Globus pallidus (tissue), 1 donor: ENCODE data around the gene ELL.

Experiments
- DNase-seq: peaks from one replicate; pipeline ENCODE4 v3.0.0-alpha.2; 2015; ENCODE audit warnings: low spot score

The ELL gene

DNA sequence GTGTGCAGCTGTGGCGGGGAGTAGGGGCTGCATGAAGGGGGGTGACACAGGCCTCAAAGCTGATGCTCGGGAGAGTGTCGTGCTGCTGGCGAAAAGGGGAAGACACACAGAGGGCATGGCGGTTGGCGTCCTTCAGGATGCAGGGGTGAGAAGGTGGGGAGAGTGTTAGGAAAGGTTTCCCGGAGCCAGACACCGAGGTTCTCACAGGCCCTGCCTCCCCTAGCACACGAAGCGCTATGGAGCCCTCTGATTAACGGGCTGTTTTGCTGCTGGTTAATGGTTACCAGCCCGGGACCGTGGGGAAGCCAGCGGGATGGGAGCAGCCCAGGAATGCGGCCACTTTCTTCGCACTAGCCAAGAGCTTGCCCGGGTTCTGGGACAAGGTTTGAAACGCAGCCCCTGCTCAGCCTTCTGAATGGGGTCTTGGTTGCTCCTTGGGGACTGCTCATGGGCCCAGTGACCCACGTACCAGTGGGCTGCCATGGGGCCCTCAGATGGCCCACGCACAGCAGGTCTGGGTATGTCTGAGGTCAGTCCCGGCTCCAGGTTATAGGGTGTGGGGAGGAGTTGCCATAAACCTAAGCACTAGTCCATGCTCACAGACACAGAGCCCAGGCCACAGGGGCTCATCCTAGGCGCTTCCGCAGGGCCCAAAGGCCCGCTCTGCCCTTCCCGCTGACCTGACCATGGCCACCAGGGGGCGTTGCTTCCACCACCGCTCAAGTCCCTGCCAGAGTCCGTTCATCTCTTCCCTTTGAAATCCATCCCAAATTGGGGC, 52.6 kb downstream of the ELL start:
- peak; percentile 51 for DNase-seq

DNA sequence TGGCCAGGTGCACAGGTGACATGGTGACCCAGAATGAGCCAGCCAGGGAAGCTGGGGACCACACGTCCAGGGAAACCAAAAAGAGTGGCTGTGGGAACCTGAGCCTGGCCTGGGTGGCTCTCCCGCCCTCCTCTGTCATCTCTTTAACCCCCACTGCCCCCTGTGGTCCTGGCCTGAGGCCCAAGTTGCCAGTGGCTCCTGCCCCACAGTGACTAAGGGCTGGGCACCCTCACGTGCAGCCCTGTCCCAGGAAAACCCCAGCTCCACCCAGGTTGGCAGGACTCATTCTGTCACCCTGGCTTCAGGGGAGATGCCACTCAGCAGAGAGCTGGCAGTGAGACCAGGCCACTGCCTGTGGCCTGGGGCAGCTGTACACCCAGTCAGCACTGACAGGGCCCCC, 53.4 kb downstream of the ELL start:
- no peak for DNase-seq

DNA sequence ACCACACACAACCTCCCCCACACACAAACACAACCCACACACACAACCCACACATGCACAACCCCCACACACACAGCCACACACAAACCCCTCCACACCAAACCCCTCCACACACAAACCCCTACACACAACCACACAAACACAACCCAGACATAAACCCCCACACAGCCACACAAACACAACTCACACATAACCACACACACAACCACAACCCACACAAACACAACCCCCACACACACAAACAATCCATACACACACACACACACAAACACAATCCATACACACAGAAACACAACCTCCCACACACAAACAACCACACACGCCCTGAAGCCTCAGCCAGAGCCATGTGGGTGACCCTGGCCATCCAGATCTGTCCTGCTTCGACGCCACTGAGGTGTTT, 53.9 kb downstream of the ELL start:
- no peak for DNase-seq

DNA sequence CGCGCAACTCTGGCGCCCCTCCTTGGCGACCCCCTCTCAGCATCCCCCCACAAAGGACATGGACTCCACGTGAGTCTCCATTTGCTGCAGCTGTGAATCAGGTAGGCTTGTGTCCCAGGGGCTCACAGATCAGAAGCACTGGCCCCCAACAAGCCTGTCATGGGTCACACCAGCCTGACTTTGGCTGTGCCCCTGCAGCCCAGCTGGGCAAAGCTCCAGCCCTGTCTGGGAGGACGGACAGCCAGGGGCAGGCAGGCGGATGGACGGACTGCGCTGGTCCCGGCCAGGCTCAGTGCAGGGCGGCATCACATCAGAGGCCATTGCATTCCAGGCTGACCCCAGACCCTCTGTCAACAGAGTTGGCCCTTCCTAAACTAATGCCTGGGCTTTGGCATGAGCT, 55.5 kb downstream of the ELL start:
- no peak for DNase-seq

DNA sequence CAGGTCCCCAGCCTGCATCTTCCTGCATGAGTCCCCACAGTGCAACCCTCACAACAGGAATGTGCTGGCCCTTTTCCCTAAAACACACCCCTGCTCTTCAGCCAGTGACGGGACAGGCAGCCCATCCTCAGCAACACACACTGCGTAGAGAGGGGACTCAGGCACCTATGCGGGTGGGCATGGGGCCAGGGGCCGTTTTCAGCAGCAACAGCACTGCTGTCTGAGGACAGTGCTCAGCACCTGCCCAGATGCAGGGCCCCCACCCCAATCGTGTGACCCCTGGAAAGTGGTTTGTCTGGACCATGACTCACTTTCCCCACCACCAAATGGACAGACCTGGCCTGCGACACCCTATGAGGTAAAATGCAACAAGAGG, 55.9 kb downstream of the ELL start:
- no peak for DNase-seq

DNA sequence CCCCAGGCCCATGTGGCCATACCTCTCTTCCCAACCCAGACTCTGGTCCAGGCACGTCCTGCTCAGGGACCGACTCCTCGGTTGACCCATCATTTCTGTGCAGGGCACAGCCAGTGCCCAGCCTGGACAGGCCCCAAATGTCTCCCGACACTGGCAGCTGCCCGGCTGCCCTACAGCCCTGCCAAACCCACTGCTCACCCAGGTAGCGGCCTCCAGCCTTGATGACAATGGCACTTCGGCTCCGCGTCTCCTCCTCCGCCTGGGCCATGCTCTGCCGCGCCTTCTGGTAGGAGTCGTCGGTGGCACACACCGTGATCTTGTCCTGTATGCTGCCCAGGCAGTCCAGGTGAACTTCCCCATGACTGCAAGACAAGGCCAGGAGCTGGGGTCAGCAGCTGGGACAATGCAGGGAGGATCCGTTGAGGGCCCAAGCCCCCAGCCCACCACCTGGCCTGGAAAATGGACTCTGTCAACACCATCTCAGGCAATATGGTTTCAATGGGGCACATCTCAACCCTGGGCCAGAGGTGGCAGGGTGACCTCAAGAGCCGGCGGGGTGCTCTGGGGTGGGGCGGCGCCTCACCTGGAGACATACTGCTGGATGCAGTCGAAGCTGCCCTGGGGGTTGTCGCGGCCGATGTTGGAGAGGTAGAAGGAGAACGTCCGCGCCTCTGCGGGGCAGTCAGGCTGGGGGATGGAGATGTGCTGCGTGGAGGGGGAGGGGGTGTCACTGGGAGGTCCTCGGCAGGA, 56.5 kb downstream of the ELL start:
- DNase-seq: no peak

DNA sequence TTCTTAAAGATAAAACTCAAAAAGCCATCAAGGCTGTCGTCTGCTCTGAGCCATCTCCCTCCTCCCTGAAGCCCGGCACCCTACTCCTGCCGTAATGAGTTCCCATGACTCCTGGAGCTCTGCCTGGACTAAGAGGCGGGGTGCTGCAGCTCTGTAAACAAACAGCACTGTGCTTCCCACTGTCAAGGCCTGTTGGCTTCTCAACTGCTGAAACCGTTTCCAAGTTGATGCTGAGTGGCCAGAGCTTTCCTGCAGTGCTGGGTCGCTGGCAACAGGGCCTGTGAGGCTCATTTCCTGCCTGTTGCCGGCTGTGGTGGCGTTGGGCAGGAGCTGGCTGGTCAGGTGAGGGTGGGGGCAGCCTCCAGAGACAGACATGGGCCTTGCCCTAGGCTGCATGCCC, 57.2 kb downstream of the ELL start:
- DNase-seq: peak; percentile 97

DNA sequence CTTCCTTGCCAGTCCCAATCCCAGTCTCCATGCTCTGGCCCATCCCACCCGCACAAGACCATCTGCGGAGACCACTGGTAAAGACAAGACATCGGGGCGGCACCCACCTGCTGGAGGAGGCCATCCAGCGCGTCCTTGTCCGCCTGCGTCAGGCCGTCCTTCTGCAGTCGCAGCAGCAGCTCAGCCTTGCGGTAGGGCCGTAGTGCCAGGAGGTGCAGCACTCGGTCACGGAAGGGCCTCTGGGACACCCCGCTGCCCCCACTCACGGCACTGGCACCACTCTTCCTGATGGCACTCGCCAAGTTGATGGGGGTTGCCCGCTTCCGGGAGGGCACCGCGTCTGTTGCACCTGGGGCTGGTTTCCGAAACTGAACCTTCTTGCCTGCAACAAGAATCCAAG, 60.4 kb downstream of the ELL start:
- no peak for DNase-seq

DNA sequence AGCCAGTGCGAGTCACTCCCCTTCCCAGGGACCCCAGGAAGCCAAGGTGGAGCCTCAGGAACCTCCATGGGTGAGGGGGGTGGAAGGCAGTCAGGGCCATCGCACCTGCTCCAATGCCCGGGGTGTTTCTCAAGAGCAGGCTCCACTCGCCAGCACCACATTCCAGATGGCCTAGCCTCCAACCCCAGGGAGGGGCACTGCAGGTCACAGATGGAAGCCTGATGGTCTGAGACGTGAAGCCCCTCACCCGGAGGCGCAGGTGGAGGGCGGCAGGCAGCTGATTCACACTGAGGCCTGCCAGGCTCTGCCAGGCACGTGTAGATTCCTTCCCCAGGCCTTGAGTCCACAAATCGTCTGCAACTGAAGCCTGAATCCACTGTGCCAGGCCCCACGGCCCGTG, 61.0 kb downstream of the ELL start:
- no peak for DNase-seq

DNA sequence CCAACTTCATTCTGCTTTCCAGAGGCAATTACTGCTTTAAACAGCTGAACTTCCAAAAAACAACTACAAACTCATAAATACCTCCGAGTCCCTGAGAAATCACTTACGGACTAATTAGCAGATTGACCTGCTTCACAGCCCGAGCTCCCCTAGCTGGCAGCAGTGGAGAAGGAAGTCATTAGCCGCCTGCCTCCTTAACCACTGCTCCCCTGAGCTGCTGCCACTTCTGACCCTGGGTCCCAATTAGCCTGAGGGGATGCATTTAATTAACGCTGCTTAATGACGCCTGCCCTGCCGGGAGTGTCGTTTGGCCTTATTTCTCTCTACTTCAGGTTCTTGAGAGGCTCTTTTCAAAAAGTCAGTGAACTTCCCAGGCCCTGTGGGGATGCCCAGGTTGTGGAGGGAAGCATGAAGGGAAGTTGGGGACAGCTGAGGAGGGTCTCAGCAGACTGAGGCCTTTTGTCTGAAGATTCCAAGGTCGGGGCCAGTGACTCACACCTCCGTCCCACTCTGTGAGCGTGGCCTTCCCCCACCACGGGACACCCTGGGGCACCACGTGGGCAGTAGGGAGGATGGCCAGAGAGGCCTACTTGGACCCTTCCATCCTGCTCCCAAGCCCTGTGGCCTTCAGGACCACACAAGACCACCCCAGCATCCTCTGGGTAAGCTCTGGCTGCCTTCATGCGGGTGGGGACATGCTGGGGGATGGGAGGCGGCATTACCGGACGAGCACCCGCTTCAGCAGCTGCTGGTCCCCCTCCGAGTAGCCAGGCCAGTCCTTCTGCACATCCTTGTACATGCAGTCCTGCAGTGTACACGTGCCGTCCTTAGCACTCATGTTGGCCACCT, 64.2 kb downstream of the ELL start:
- DNase-seq: no peak

DNA sequence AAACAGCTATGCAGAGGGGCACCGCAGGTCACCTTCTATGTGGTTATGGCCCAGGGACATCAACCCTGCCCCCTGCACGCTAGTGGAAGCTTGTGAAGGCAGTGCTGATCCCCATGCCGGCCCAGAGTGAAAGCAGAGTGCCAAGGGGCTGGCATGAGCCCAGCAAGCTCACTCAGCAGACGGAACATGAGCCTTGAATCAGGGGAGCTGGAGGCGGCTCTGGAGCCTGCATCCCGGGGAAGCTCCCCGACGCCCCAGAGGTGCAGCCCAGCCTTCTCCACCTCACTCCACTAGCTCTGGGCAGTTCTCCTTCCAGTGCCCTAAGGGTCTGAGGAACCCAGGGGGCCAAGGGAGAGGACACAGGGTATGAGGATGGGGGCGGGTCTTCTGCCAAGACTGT, 64.9 kb downstream of the ELL start:
- DNase-seq: peak; percentile 65

DNA sequence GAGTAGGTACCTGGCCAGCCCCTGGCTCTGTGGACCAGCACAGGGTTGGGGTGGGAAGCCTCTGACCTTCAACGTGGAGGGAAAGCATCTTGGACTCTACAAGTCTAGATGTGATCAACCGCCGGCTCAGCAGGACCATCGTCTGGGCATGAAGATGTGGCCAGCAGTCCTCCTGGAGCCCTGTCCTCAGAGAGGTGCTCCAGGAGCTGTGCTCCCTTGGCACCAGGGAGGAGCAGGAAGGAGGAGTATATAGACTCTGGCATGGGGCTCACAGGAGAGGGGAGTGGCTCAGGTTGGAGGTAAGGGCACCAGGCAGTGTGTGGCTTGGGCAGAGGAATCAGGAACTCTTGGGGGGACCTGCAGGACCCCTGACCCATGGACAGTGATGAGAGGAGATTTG, 65.6 kb downstream of the ELL start:
- no peak for DNase-seq

DNA sequence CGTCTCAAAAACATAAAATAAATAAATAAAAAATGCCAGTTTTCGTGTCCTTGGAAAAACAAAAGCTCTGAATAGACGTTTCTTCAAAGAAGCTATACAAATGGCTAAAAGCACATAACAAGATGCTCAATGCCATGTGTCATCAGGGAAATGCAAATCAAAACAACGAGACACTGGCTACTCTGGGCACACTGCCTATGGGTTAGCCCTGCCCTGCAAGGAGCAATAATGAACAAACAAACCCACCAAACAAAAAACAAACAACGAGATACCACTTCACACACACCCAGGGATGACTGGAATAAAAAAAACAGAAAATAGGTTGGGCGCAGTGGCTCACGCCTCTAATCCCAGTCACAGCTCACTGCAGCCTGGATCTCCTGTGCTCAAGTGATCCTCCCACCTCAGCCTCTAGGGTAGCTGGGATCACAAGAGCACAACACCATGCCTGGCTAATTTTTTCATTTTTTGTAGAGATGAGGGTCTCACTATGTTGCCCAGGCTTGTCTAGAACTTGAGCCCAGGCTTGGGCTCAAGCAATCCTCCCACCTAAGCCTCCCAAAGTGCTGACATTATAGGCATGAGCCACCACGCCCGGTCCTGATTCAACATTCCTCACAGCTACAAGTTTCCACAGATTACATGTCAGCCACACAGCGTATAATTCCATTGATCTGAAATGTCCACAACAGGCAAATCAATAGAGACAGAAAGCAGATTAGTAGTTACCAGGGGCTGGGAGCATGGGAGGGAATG, 68.4 kb downstream of the ELL start:
- peak; percentile 62 for DNase-seq

DNA sequence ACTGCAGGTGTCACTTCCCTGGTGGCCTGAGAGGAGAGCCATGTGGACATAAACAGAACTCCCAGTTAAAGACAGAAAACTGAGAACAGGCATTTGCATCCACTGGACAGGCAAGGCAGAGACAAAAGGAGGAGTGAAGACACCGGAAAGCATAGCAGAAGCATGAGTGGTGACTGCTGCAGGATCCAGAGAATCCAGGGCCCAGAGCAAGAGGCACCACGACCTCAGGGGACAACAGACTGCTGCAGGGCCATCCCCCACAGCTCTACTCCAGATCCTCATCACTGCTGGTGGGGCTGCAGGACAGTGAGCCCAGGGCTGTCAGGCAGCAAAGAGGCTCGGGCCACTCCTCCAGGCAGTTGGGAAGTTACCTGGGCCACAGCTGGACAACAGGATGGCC, 69.5 kb downstream of the ELL start:
- no peak for DNase-seq

DNA sequence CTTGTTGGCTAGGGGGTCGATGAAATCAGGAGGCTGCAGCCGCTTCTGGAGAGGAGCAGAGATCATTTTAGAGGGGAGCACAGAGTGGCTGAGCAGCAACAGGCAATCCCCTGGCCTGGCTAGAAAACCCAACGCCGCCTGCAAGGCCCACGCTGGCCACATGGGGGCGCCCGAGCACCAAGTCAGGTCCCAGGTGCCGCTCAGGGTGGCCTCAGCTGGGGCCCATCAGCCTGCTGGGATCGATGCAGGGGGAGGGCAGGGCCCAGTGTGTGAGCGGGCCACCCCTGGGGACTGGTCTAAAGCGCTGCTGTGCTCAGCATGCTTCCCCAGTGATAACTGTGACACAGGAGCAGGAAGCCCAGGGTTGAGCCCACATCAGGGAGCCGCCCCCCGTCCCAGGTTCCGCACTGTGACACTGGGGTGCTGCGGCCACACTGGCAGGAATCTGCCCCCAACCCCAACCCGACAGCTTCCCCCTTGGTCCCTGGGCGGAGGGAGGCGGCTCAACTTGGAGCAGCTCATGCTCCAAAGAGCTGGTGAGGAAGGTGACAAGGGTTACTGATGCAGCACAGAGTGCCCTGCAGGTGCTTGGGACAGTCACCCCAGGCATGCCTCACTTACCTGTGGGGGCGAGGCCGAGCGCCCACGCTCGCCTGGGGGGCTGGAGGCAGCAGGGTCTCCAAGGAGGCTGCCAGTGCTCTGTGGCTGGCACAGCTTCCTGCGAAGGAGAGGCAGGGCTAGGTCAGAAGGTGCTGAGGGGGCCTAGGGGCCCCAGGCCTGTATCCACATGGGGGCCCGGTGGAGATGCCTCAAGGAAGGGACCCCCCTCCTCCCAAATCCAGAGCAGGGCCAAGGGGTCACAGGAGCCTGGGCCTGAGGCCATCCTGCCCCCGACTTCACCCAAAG, 70.7 kb downstream of the ELL start:
- DNase-seq: peak; percentile 76

DNA sequence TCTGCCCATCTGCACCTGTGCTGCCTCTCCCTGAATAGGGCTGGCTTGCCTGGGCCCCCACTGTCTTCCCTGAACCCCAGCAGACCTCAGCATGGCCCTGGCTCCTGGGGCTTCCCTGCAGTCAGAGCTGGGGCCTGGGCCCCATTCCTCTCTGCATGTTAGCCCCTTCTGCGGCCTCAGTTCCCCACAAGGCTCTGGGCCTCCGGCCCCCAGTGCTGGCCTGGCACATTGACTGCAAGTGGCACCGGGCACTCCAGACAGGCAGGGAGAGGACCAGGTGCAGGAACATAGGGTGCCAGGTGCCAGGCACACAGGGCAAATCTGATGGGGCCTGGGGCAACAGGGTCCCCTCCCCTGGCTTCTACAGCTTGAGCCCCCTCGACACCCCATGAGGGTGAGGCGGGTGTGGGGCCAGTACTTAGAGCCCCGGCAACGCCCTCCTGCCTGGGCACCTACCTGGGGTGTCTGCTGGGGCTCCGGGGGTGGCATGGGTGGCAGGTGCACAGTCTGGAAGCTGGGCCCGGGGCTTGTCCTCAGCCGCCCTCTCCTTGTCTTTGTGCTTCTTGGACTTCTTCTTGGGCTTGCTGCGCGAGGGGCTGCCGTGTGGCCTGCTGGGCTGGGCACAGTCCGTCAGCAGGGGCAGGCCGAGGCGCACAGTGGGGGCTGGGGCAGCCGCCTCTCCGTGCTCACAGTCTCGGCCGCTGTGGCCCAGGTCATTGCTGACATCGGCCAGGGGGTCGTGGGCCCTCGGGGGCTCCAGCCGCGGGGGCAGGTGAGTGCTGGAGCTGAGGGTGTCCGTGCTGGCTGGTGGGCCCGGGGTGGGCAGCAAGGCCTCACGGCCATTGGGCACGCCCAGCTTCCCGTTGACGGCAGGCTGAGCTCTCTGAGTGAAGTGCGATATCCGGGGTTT, 71.6 kb downstream of the ELL start:
- DNase-seq: no peak

DNA sequence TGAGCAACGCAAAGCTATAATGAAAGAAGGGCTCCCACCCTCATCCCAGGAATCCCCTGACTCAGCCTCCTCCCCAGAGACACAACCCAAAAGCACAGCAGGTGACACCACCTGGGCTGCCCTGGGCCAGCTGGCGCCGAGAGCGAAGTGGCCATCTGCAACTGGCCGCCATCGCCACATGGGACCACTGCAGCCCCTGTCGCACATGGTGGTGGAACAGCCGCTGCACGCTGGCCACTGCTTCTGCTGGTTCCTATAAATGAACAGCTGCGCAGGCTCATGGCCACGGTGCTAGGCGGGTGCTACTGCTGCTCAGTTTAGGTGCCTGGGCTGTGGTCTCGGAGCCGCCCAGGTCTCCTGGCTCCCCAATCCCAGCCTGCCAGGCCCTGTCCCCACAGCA, 72.3 kb downstream of the ELL start:
- DNase-seq: no peak

DNA sequence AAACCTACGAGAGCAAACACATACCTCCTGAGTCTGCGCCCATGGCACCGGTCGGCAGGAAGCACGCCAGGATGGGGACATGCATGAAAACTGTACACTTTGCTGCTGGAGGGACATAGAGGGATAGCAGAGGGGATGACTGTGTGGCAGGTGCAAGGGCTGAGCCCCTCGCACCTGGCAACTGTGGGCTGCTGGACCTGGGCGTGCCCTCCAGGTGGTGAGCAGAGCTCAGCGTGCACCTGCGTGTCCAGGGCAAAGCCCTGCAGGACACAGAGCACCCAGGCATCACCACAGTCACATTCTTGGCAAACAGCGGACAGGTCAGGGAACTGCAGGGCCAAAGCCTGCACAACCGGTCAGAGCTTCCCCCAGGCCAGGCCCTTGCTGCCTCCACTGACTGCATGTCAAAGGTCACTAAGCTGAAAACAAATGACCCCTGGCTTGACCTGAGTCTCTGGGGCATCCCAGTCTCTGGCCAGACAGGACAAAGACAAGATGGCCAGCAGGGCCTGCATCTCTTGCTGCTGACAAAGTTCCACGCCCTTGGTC, 75.0 kb downstream of the ELL start:
- no peak for DNase-seq

DNA sequence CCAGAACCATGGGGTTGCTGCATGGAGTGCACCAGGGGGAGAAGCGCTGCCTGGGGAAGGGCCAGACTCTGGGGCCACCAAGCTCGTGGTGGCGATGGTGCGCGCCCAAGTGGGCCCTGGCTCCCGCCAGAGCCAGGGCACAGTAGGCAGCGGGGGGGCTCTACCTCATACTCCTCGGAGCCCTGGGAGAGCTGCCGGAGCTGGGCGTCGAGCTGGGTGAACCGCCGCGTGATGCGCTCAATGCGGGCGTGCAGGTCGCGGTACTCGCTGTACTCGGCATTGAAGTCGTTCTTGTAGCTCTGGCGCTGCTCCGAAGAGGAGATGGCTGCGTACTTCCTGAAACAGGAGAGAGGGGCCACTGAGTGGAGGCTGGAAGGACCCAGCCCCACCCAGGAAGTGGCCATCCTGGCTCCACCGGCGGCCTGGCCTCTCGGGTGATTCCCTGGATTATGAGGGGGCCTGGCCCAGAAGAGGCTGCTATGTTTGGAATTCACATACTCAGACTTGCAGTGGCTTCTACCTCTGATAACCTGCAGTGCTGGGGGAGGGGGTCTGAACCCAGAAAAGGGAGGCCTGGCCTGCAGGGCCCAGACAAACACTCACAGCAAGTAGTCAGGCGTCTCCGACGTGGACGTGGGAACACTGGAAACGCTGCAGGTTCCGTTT, 75.6 kb downstream of the ELL start:
- no peak for DNase-seq
